ENCODE data around the gene KLHL4.
"Not testable (repeated sequence)": the region's sequence is repeated elsewhere in the genome, so short reads cannot be mapped to it uniquely, and the experiment has no call there.

The KLHL4 gene

GRCh38 chrX:87697409-87697808 lies 179.8 kb downstream of the KLHL4 start:
- TF ChIP-seq CTCF (IDR thresholded peaks at IDR 0.05; ENCODE audit: low read depth, low read length): no peak
- Histone ChIP-seq H3K27me3 (ENCODE audit: insufficient read depth, low read depth, severe bottlenecking) (peaks cover 3% of the 10 kb centered on the region), H3K4me3 (ENCODE audit: low read depth, low read length) (no peak overlapping the region), H3K36me3 (no peaks in the 10 kb centered on the region), H3K27ac (no peak overlapping the region), H3K9me3 (ENCODE audit: severe bottlenecking) (no peaks in the 10 kb centered on the region)
- no peak for DNase-seq

DNA sequence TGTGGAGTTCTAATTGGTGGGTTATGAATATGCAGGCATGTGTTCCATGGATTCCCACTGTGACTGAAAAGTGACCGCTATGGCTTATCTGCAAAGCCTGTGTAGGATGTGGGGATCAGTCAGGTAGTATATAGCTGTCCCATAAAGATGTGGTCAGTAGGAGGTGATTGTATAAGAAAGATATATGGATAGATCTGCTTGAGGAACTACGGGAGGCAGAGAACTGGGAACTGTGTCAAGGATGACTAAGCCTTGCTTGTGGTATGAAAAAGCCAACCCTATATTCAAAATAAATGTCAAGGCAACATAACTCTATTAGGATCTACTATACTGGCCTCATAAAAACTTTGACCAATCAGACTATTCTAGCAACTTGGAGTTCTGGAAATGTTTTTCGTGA lies 185.2 kb downstream of the KLHL4 start:
- H3K27me3 ChIP-seq (ENCODE audit: insufficient read depth, low read depth, severe bottlenecking): no peaks in the 10 kb centered on the region

GRCh38 chrX:87703469-87703868 lies 185.9 kb downstream of the KLHL4 start:
- H3K27me3 ChIP-seq (ENCODE audit: insufficient read depth, low read depth, severe bottlenecking); H3K9me3 ChIP-seq (ENCODE audit: severe bottlenecking); H3K36me3 ChIP-seq; H3K27ac ChIP-seq; DNase-seq; H3K4me3 ChIP-seq (ENCODE audit: low read depth, low read length): not testable (repeated sequence)

More for the DNA sequence above, 185.2 kb downstream of the KLHL4 start:
- H3K27ac ChIP-seq: no peak overlapping the region
- no peaks in the 10 kb centered on the region for H3K9me3 ChIP-seq (ENCODE audit: severe bottlenecking)
- H3K36me3 ChIP-seq: no peaks in the 10 kb centered on the region
- no peak for TF ChIP-seq CTCF (IDR thresholded peaks at IDR 0.05; ENCODE audit: low read depth, low read length)
- DNase-seq: no peak
- no peak overlapping the region for H3K4me3 ChIP-seq (ENCODE audit: low read depth, low read length)

DNA sequence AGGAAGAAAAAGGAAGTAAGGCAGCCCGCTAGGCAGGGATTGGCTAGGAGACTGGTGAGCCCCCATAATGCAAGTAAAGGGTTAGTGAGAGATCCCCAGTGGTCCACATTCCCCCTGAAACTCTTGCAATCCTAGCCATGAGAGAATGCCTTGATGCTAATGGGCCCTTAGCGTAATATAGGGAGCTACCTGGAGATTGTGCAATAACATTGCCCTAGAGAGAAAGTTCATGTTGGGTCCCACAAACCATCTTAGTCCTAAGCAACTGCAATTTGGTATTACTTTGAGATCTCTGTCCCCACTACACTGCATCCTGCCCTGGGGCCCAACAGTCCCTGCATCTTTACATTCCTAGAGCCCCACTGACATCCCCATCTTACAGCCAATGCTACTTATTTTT lies 188.5 kb downstream of the KLHL4 start:
- H3K27me3 ChIP-seq (ENCODE audit: insufficient read depth, low read depth, severe bottlenecking): no peaks in the 10 kb centered on the region
- no peaks in the 10 kb centered on the region for H3K9me3 ChIP-seq (ENCODE audit: severe bottlenecking)
- no peak overlapping the region for H3K27ac ChIP-seq
- no peak for TF ChIP-seq CTCF (IDR thresholded peaks at IDR 0.05; ENCODE audit: low read depth, low read length)
- no peak overlapping the region for H3K4me3 ChIP-seq (ENCODE audit: low read depth, low read length)
- no peaks in the 10 kb centered on the region for H3K36me3 ChIP-seq
- no peak for DNase-seq

- no peaks in the 10 kb centered on the region for H3K9me3 ChIP-seq (ENCODE audit: severe bottlenecking)
- no peak overlapping the region for H3K4me3 ChIP-seq (ENCODE audit: low read depth, low read length)
- no peaks in the 10 kb centered on the region for H3K27me3 ChIP-seq (ENCODE audit: insufficient read depth, low read depth, severe bottlenecking)
- no peak for TF ChIP-seq CTCF (IDR thresholded peaks at IDR 0.05; ENCODE audit: low read depth, low read length)
- no peak overlapping the region for H3K27ac ChIP-seq
- no peaks in the 10 kb centered on the region for H3K36me3 ChIP-seq
- no peak for DNase-seq
Observed at GRCh38 chrX:87710580-87710979, 193.0 kb downstream of the KLHL4 start.

Measured in WERI-Rb-1 (cell line).